ENCODE results near the gene RFT1. TPM values are rescaled to one million over a fixed set of nuclear protein-coding genes. Genes with fewer than 3 reads are reported as not detected.
"Not testable (repeated sequence)": the region's sequence is repeated elsewhere in the genome, so short reads cannot be mapped to it uniquely, and the experiment has no call there.

RFT1 gene
- total RNA-seq, 3 donors from 2014 or later: 43.6 to 45.1 (median 44.3) TPM

DNA sequence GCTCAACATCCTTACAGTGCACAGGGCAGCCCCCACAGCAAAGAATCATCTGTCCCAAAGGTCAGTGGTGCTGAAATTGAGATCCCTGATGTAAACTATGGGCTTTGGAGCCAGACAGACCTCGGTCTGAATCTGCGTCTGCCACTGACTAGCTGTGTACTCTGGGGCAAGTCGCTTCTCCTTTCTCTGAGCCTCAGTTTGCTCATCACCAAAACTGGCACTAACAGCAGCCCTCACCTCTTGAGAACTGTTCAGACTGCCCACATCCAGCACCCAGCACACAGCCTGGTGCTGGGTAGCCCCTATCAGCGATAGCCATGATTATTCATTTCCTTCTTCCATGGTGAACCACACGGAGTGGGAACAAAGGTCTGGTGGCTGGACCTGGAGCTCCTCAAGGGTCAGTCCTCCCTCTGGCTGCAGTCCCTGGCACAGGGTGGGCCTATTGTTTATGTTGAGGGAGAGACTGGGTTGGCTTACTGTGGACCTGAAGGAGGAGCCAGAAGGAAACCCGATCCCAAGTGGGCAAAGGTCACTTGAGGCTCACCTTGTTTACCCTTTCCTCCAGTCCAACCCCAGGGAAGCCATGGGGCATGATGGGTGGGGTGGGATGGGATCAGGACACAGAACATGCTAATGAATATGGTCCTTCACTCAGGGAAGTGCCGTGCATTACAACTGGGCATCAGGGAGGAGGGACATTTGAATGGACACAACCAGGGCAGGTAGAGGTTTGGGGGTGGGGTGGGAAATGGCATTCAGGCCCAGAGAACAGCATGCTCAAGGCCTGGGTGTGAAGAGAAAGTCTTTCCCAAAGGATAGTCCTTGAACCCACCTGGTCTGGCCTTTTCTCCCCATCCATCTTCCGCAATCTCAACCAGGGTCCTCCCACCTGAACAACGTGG, 29.2 kb upstream of the RFT1 start:
- H3K4me3 Mint-ChIP-seq: peak overlapping the region; percentile 83
- peaks cover 24% of the 10 kb centered on the region for H3K27me3 Mint-ChIP-seq (ENCODE audit: low read depth)
- ATAC-seq: no peak

GRCh38 chr3:53158765-53159155, 28.5 kb upstream of the RFT1 start:
- no peaks in the 10 kb centered on the region for H3K9me3 Mint-ChIP-seq
- no peak overlapping the region for H3K4me3 Mint-ChIP-seq
- H3K27me3 Mint-ChIP-seq (ENCODE audit: low read depth): peaks cover 29% of the 10 kb centered on the region
- no peak for DNase-seq
- no peak for ATAC-seq
- H3K4me1 Mint-ChIP-seq (ENCODE audit: low read depth): peaks cover 22% of the 10 kb centered on the region
- H3K36me3 Mint-ChIP-seq (ENCODE audit: insufficient read depth): no peaks in the 10 kb centered on the region

More for the DNA sequence above, 29.2 kb upstream of the RFT1 start:
- Mint-ChIP-seq H3K36me3 (ENCODE audit: insufficient read depth) (no peaks in the 10 kb centered on the region), H3K9me3 (no peaks in the 10 kb centered on the region), H3K4me1 (ENCODE audit: low read depth) (peaks cover 22% of the 10 kb centered on the region)
- no peak for DNase-seq

DNA sequence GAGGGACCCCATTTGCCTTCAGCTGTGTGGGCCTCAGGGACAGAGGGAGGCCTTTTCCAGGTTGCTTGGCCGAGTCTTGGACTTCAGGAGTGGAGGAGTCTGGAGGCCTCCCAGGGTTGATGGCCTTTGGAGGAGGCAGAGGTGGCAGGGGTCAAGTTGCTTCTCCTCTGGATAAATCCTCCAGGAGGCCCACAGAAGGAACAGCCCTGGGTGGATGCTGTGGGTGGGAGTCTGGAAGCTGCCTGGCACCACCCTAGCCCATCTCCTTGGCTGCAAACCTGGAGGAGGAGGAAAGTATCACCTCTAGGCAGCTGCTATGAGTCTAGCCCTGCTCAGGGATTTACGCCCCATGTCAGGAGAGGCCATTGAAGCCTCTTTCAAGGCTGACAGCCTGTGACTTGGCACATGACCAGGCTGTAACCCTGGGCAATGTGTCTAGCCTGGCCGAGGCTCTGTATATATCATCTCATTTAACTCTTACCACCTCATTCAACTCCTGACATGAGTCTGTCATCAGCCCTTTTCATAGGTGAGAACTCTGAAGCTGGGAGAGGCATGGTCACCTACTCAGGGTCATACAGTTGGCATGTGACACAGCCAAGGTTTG, 27.8 kb upstream of the RFT1 start:
- ATAC-seq (no peak), DNase-seq (no peak)
- peaks cover 36% of the 10 kb centered on the region for H3K27me3 Mint-ChIP-seq (ENCODE audit: low read depth)
- H3K4me1 Mint-ChIP-seq (ENCODE audit: low read depth): peaks cover 15% of the 10 kb centered on the region
- H3K9me3 Mint-ChIP-seq: no peaks in the 10 kb centered on the region
- H3K36me3 Mint-ChIP-seq (ENCODE audit: insufficient read depth): no peaks in the 10 kb centered on the region
- H3K4me3 Mint-ChIP-seq: no peak overlapping the region

DNA sequence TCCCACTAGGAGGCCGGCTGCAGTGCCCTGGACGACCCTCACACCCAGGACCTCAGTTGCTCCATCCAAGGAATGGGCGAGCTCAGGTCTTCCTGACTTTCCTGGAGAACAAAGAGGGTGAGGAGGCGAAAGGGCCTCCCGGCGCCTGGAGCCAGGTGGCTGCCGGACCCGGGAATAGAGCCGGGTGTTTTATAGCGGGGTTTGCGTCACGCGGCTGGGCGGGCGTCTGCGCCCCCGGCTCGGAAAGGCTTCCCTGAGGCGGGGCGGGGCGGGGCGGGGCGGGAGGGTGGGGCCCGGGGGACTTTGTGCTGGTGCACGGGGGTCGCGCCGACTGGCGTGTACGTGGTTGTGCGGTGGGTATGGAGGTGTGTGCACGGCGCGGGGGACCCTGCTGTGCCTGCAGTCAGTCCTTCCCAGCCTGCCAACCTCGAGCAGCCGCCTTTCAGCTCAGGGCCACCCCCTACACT, 26.2 kb upstream of the RFT1 start:
- DNase-seq (no peak), ATAC-seq (no peak)
- peaks cover 7% of the 10 kb centered on the region for H3K4me1 Mint-ChIP-seq (ENCODE audit: low read depth)
- peaks cover 44% of the 10 kb centered on the region for H3K27me3 Mint-ChIP-seq (ENCODE audit: low read depth)
- no peaks in the 10 kb centered on the region for H3K36me3 Mint-ChIP-seq (ENCODE audit: insufficient read depth)
- H3K4me3 Mint-ChIP-seq: no peak overlapping the region
- no peaks in the 10 kb centered on the region for H3K9me3 Mint-ChIP-seq

DNA sequence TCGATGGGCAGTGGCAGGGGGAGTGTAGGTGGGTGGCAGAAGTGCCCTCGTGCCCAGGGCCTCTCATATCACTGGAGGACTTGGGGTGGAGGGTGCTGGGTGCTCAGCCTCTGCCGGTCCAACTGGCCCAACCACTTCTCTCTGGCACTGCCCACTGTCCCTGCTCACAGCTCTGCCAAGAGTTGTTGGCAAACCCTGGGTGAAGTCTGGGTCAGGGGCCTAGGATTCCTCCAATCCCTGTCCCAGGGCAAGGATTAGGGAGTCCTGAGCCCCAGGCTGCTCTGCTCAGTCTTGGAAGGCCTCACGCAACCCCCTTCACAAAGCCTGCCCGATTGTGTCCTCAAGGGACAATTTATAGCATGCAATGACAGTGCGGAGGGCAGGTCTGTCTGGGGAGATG, 25.5 kb upstream of the RFT1 start:
- Mint-ChIP-seq H3K4me3 (no peak overlapping the region), H3K27me3 (ENCODE audit: low read depth) (peaks cover 44% of the 10 kb centered on the region)

GRCh38 chr3:53154881-53155285, 24.6 kb upstream of the RFT1 start:
- no peak for ATAC-seq
- Mint-ChIP-seq H3K36me3 (ENCODE audit: insufficient read depth) (no peaks in the 10 kb centered on the region), H3K27me3 (ENCODE audit: low read depth) (peaks cover 44% of the 10 kb centered on the region), H3K4me1 (ENCODE audit: low read depth) (peaks cover under 1% of the 10 kb centered on the region), H3K9me3 (no peaks in the 10 kb centered on the region), H3K4me3 (no peak overlapping the region)
- no peak for DNase-seq

More for the DNA sequence above, 25.5 kb upstream of the RFT1 start:
- Mint-ChIP-seq H3K9me3 (no peaks in the 10 kb centered on the region), H3K4me1 (ENCODE audit: low read depth) (peaks cover 7% of the 10 kb centered on the region), H3K36me3 (ENCODE audit: insufficient read depth) (no peaks in the 10 kb centered on the region)
- no peak for ATAC-seq
- no peak for DNase-seq

GRCh38 chr3:53153980-53154379, 23.7 kb upstream of the RFT1 start:
- Mint-ChIP-seq H3K36me3 (ENCODE audit: insufficient read depth) (no peaks in the 10 kb centered on the region), H3K4me3 (no peak overlapping the region), H3K27me3 (ENCODE audit: low read depth) (peaks cover 44% of the 10 kb centered on the region), H3K4me1 (ENCODE audit: low read depth) (no peaks in the 10 kb centered on the region), H3K9me3 (no peaks in the 10 kb centered on the region)
- ATAC-seq (no peak), DNase-seq (no peak)

DNA sequence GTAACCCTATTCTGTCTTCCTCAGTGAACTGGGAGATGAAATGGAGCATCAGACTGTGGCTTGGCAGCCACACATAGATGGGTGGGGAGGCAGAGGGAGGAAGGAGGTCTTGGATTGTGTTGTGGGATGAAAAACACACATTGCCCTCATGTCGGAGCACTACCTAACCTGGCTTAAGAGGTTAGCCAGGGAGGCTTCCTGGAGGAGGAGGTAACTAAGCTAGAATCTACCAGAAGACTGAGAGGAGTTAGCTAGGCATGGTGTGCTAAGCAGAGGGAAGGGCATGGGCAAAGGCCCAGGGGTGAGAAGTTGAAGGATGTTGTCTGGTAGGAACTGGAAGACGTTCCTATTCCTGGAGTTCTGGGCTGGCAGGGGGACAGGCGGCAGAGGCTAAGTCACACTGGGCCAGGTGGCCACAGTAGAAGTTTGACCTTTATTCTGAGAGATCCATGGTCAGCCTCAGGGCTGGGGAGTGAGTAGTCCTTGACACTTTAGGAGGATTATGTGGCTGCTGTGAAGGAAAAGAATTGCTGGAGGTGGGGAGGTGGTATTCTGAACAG, 23.1 kb upstream of the RFT1 start:
- Mint-ChIP-seq H3K4me1 (ENCODE audit: low read depth) (no peaks in the 10 kb centered on the region), H3K9me3 (no peaks in the 10 kb centered on the region), H3K4me3 (no peak overlapping the region), H3K36me3 (ENCODE audit: insufficient read depth) (no peaks in the 10 kb centered on the region), H3K27me3 (ENCODE audit: low read depth) (peaks cover 44% of the 10 kb centered on the region)
- DNase-seq (no peak), ATAC-seq (no peak)

DNA sequence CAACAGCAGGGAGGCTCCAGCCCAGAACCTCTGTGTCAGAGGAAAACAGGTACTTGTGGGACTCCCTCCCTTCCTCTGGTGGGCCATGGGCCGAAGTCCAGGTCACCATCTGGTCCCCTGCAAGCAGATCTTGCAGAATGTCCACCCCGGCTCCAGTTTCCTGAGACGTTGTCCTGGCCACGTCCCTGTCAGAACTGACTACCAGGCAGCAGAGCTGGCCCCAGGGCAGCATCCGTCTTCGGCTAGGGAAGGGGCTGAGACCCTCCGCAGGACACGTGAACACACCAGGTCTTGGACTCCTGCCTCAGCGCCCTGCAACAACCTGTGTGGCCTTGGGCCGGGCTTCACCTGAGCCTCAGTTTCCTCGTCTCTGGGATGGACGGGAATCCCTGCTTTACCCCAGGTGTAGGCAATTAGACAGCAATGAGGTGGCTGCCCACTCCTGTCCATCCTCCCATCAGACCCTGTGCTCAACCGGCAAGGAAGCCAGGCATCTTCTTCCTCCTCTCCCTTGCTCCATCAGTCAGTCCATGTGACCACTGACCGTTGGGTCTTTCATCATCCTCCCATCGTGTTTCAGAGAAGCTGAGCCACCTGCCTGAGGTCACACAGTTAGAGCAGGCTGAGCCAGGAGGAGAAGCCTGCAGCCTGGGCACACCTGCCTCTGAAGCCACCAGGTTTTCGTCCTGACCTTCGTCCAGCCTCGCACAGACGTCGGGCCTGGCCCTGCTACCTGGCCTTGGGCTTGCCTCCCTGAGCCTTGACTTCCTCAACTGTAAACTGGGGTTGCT, 21.8 kb upstream of the RFT1 start:
- no peak for ATAC-seq
- Mint-ChIP-seq H3K27me3 (ENCODE audit: low read depth) (peaks cover 36% of the 10 kb centered on the region), H3K9me3 (no peaks in the 10 kb centered on the region), H3K4me3 (no peak overlapping the region), H3K36me3 (ENCODE audit: insufficient read depth) (no peaks in the 10 kb centered on the region), H3K4me1 (ENCODE audit: low read depth) (no peaks in the 10 kb centered on the region)
- no peak for DNase-seq

DNA sequence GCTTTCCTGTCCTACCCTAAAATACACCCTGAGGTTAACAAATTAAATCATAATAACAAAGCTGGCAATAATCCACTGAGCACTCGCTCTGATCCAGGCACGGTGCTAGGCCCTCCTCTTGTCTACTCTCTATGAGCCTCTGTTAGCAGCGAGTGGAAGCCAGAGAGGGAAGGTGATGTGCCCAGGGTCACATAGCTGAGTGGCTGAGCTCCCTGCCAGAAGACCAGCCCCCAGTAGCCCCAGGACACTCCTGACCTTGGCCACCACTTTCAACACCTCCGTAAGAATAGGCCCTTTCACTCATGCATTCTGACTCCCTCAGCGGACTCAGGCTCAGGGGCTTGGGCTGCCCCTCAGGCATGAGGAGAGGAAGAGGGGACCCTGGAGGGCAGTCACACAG, 21.2 kb upstream of the RFT1 start:
- Mint-ChIP-seq H3K4me3 (no peak overlapping the region), H3K9me3 (no peaks in the 10 kb centered on the region), H3K4me1 (ENCODE audit: low read depth) (no peaks in the 10 kb centered on the region), H3K36me3 (ENCODE audit: insufficient read depth) (no peaks in the 10 kb centered on the region), H3K27me3 (ENCODE audit: low read depth) (peaks cover 31% of the 10 kb centered on the region)
- DNase-seq (no peak), ATAC-seq (no peak)

DNA sequence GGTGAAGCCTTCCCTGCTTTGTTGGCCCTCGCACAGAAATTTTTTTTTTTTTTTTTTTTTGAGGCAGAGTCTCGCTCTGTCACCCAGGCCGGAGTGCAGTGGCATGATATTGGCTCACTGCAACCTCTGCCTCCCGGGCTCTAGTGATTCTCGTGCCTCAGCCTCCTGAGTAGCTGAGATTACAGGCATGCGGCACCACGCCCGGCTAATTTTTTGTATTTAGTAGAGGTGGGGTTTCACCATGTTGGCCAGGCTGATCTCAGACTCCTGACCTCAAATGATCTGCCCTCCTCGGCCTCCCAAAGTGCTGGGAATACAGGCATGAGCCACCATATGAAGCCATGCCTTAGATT, 20.8 kb upstream of the RFT1 start:
- not testable (repeated sequence) for H3K4me1 Mint-ChIP-seq (ENCODE audit: low read depth); H3K36me3 Mint-ChIP-seq (ENCODE audit: insufficient read depth); ATAC-seq; H3K9me3 Mint-ChIP-seq; DNase-seq; H3K4me3 Mint-ChIP-seq
- peaks cover 31% of the 10 kb centered on the region for H3K27me3 Mint-ChIP-seq (ENCODE audit: low read depth)

DNA sequence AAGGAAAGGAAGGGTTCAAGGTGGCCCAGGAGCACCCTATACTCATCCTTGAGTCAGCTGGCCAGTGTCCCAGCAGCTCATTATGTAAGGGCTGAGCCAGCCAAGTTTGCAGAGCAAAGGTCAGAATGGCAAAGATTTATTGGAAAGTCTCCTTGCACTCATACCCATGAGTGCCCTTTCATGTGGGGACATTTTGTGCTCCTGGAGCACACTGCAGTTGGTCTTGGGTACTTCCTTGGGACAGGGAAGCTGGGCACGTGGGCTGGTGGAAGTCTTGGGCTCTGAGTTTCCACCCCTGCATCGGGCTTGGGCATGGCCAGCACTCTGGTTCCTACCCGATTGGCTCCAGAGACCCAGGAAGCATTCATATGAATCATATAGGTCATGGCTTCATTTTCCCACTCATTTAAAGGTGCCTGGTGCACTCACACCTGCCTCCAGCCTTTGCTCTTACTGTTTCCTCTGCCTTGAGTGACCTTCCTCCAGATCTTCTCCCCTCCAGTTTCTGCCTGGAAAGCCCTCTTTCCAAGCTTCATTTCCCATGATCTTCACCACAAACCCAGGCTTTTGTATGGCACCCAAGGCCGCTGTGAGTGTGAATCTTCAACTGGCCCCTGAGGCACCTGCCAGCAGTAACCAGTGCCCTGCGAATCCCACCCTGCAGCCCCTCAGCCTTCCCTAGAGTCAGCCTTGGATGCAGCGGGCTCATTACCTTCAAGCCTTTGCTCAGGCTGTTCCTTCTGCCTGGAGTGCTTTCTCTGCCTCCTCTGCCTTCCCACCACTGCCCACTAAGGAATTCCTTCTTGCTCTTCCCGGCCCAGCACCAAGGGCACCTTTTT, 20.2 kb upstream of the RFT1 start:
- H3K27me3 Mint-ChIP-seq (ENCODE audit: low read depth): peaks cover 26% of the 10 kb centered on the region
- H3K9me3 Mint-ChIP-seq: no peaks in the 10 kb centered on the region
- H3K36me3 Mint-ChIP-seq (ENCODE audit: insufficient read depth): no peaks in the 10 kb centered on the region
- no peaks in the 10 kb centered on the region for H3K4me1 Mint-ChIP-seq (ENCODE audit: low read depth)
- ATAC-seq (no peak), DNase-seq (no peak)
- H3K4me3 Mint-ChIP-seq: no peak overlapping the region

- Mint-ChIP-seq H3K36me3 (ENCODE audit: insufficient read depth) (no peaks in the 10 kb centered on the region), H3K27me3 (ENCODE audit: low read depth) (peaks cover 20% of the 10 kb centered on the region), H3K4me3 (no peak overlapping the region), H3K9me3 (no peaks in the 10 kb centered on the region), H3K4me1 (ENCODE audit: low read depth) (no peaks in the 10 kb centered on the region)
- DNase-seq: no peak
- ATAC-seq: no peak
Observed at GRCh38 chr3:53149699-53150098, 19.5 kb upstream of the RFT1 start.
